ENCODE measurements around the gene HDAC10.
A peak's percentile ranks its signal among the peaks of the same experiment; 100 is the strongest.

The HDAC10 gene

GRCh38 chr22:50255607-50256006 is 4.5 kb upstream of the HDAC10 start:
- Histone ChIP-seq H3K27ac (ENCODE audit: low read depth, low read length) (no peak overlapping the region), H3K9ac (ENCODE audit: low read depth in 1 of 2, low read length in 2 of 2) (no peak overlapping the region), H3K4me1 (ENCODE audit: control insufficient read depth in 1 of 2, insufficient read depth in 2 of 2, low read length in 2 of 2) (peaks cover 10 to 12% of the 10 kb centered on the region in 2 donors), H3K27me3 (ENCODE audit: control insufficient read depth in 1 of 2, insufficient read depth in 2 of 2, low read length in 2 of 2) (peaks cover 3 to 12% of the 10 kb centered on the region in 2 donors), H3K36me3 (ENCODE audit: control insufficient read depth in 1 of 2, insufficient read depth in 2 of 2, low read length in 2 of 2) (no peaks in the 10 kb centered on the region), H3K4me3 (ENCODE audit: low read depth in 1 of 2, low read length in 2 of 2) (no peak overlapping the region), H3K9me3 (ENCODE audit: control insufficient read depth in 1 of 2, low read length in 2 of 2) (no peaks in the 10 kb centered on the region)

- Histone ChIP-seq H3K9me3 (ENCODE audit: control insufficient read depth in 1 of 2, low read length in 2 of 2) (no peaks in the 10 kb centered on the region), H3K9ac (ENCODE audit: low read depth in 1 of 2, low read length in 2 of 2) (no peak overlapping the region), H3K36me3 (ENCODE audit: control insufficient read depth in 1 of 2, insufficient read depth in 2 of 2, low read length in 2 of 2) (no peaks in the 10 kb centered on the region), H3K4me3 (ENCODE audit: low read depth in 1 of 2, low read length in 2 of 2) (no peak overlapping the region), H3K4me1 (ENCODE audit: control insufficient read depth in 1 of 2, insufficient read depth in 2 of 2, low read length in 2 of 2) (peaks cover 14 to 17% of the 10 kb centered on the region in 2 donors), H3K27me3 (ENCODE audit: control insufficient read depth in 1 of 2, insufficient read depth in 2 of 2, low read length in 2 of 2) (peaks cover 0 to 6% of the 10 kb centered on the region in 2 donors), H3K27ac (ENCODE audit: low read depth, low read length) (no peak overlapping the region)
Measured at GRCh38 chr22:50255099-50255498, 4.0 kb upstream of the HDAC10 start.

GRCh38 chr22:50253941-50254340 is 2.9 kb upstream of the HDAC10 start:
- Histone ChIP-seq H3K9me3 (ENCODE audit: control insufficient read depth in 1 of 2, low read length in 2 of 2) (no peaks in the 10 kb centered on the region), H3K27ac (ENCODE audit: low read depth, low read length) (no peak overlapping the region), H3K4me3 (ENCODE audit: low read depth in 1 of 2, low read length in 2 of 2) (no peak overlapping the region), H3K9ac (ENCODE audit: low read depth in 1 of 2, low read length in 2 of 2) (no peak overlapping the region), H3K27me3 (ENCODE audit: control insufficient read depth in 1 of 2, insufficient read depth in 2 of 2, low read length in 2 of 2) (peaks cover 0 to 3% of the 10 kb centered on the region in 2 donors), H3K4me1 (ENCODE audit: control insufficient read depth in 1 of 2, insufficient read depth in 2 of 2, low read length in 2 of 2) (peaks cover 23% of the 10 kb centered on the region in 2 donors), H3K36me3 (ENCODE audit: control insufficient read depth in 1 of 2, insufficient read depth in 2 of 2, low read length in 2 of 2) (peaks cover 0 to 3% of the 10 kb centered on the region in 2 donors)

GRCh38 chr22:50253046-50253915 is 2.2 kb upstream of the HDAC10 start:
- Histone ChIP-seq H3K9me3 (ENCODE audit: control insufficient read depth in 1 of 2, low read length in 2 of 2) (no peaks in the 10 kb centered on the region), H3K4me1 (ENCODE audit: control insufficient read depth in 1 of 2, insufficient read depth in 2 of 2, low read length in 2 of 2) (peaks cover 23% of the 10 kb centered on the region in 2 donors), H3K4me3 (ENCODE audit: low read depth in 1 of 2, low read length in 2 of 2) (no peak overlapping the region), H3K27ac (ENCODE audit: low read depth, low read length) (no peak overlapping the region), H3K36me3 (ENCODE audit: control insufficient read depth in 1 of 2, insufficient read depth in 2 of 2, low read length in 2 of 2) (peaks cover 0 to 8% of the 10 kb centered on the region in 2 donors), H3K27me3 (ENCODE audit: control insufficient read depth in 1 of 2, insufficient read depth in 2 of 2, low read length in 2 of 2) (peaks cover 0 to 3% of the 10 kb centered on the region in 2 donors), H3K9ac (ENCODE audit: low read depth in 1 of 2, low read length in 2 of 2) (no peak overlapping the region)

GRCh38 chr22:50252082-50253045 is 1.3 kb upstream of the HDAC10 start:
- Histone ChIP-seq H3K4me1 (ENCODE audit: control insufficient read depth in 1 of 2, insufficient read depth in 2 of 2, low read length in 2 of 2) (peaks cover 19 to 31% of the 10 kb centered on the region in 2 donors), H3K9ac (ENCODE audit: low read depth in 1 of 2, low read length in 2 of 2) (no peak overlapping the region), H3K36me3 (ENCODE audit: control insufficient read depth in 1 of 2, insufficient read depth in 2 of 2, low read length in 2 of 2) (peaks cover 0 to 17% of the 10 kb centered on the region in 2 donors), H3K4me3 (ENCODE audit: low read depth in 1 of 2, low read length in 2 of 2) (peak overlapping the region in 1 of 2 donors; percentile 87), H3K27me3 (ENCODE audit: control insufficient read depth in 1 of 2, insufficient read depth in 2 of 2, low read length in 2 of 2) (peaks cover 0 to 3% of the 10 kb centered on the region in 2 donors), H3K27ac (ENCODE audit: low read depth, low read length) (no peak overlapping the region), H3K9me3 (ENCODE audit: control insufficient read depth in 1 of 2, low read length in 2 of 2) (no peaks in the 10 kb centered on the region)

GRCh38 chr22:50251477-50252081 is 514 bp upstream of the HDAC10 start:
- H3K27ac ChIP-seq (ENCODE audit: low read depth, low read length): no peak overlapping the region
- H3K36me3 ChIP-seq (ENCODE audit: control insufficient read depth in 1 of 2, insufficient read depth in 2 of 2, low read length in 2 of 2): peaks cover under 1 to 23% of the 10 kb centered on the region in 2 donors
- H3K4me3 ChIP-seq (ENCODE audit: low read depth in 1 of 2, low read length in 2 of 2): peak overlapping the region; percentile 87 to 89
- H3K4me1 ChIP-seq (ENCODE audit: control insufficient read depth in 1 of 2, insufficient read depth in 2 of 2, low read length in 2 of 2): peaks cover 19 to 32% of the 10 kb centered on the region in 2 donors
- peaks cover 0 to 1% of the 10 kb centered on the region in 2 donors for H3K27me3 ChIP-seq (ENCODE audit: control insufficient read depth in 1 of 2, insufficient read depth in 2 of 2, low read length in 2 of 2)
- H3K9ac ChIP-seq (ENCODE audit: low read depth in 1 of 2, low read length in 2 of 2): peak overlapping the region in 1 of 2 donors; percentile 38
- no peaks in the 10 kb centered on the region for H3K9me3 ChIP-seq (ENCODE audit: control insufficient read depth in 1 of 2, low read length in 2 of 2)

- Histone ChIP-seq H3K9me3 (ENCODE audit: control insufficient read depth in 1 of 2, low read length in 2 of 2) (no peaks in the 10 kb centered on the region), H3K4me1 (ENCODE audit: control insufficient read depth in 1 of 2, insufficient read depth in 2 of 2, low read length in 2 of 2) (peaks cover 28 to 44% of the 10 kb centered on the region in 2 donors), H3K9ac (ENCODE audit: low read depth in 1 of 2, low read length in 2 of 2) (peak overlapping the region; percentile 71 to 84), H3K4me3 (ENCODE audit: low read depth in 1 of 2, low read length in 2 of 2) (peak overlapping the region; percentile 87 to 89), H3K27me3 (ENCODE audit: control insufficient read depth in 1 of 2, insufficient read depth in 2 of 2, low read length in 2 of 2) (no peaks in the 10 kb centered on the region), H3K36me3 (ENCODE audit: control insufficient read depth in 1 of 2, insufficient read depth in 2 of 2, low read length in 2 of 2) (peaks cover 7 to 31% of the 10 kb centered on the region in 2 donors), H3K27ac (ENCODE audit: low read depth, low read length) (no peak overlapping the region)
Measured at GRCh38 chr22:50250249-50250554, 863 bp downstream of the HDAC10 start.

GRCh38 chr22:50249341-50250248 is 1.5 kb downstream of the HDAC10 start:
- no peaks in the 10 kb centered on the region for H3K27me3 ChIP-seq (ENCODE audit: control insufficient read depth in 1 of 2, insufficient read depth in 2 of 2, low read length in 2 of 2)
- H3K4me1 ChIP-seq (ENCODE audit: control insufficient read depth in 1 of 2, insufficient read depth in 2 of 2, low read length in 2 of 2): peaks cover 28 to 44% of the 10 kb centered on the region in 2 donors
- H3K4me3 ChIP-seq (ENCODE audit: low read depth in 1 of 2, low read length in 2 of 2): peak overlapping the region; percentile 87 to 89
- H3K9me3 ChIP-seq (ENCODE audit: control insufficient read depth in 1 of 2, low read length in 2 of 2): no peaks in the 10 kb centered on the region
- no peak overlapping the region for H3K27ac ChIP-seq (ENCODE audit: low read depth, low read length)
- H3K36me3 ChIP-seq (ENCODE audit: control insufficient read depth in 1 of 2, insufficient read depth in 2 of 2, low read length in 2 of 2): peaks cover 7 to 31% of the 10 kb centered on the region in 2 donors
- peak overlapping the region in 1 of 2 donors; percentile 84 for H3K9ac ChIP-seq (ENCODE audit: low read depth in 1 of 2, low read length in 2 of 2)

Measured in duodenal mucosa (tissue), 2 donors.